H9 (cell line): Measurements from ENCODE around the gene DAAM1. TPM values are rescaled to one million over a fixed set of nuclear protein-coding genes. Genes with fewer than 3 reads are reported as not detected.

Experiments used
- DNase-seq: peaks from one replicate; pipeline ENCODE4 v3.0.0-alpha.2; 2017
- H2AFZ ChIP-seq: one replicate; pipeline ENCODE4 v1.6.1; 2013; ENCODE audit warnings: mild to moderate bottlenecking, low read length, control low read depth, moderate library complexity
- H2AK5ac ChIP-seq: 2 replicates; pipeline ENCODE4 v1.6.1; 2013; ENCODE audit warnings: low read length, control low read depth, mixed read lengths; ENCODE audit not compliant: insufficient read length
- H2BK120ac ChIP-seq: one replicate; pipeline ENCODE4 v1.6.1; 2013; ENCODE audit warnings: low read depth, mild to moderate bottlenecking, low read length, control low read depth, inconsistent platforms; ENCODE audit not compliant: poor library complexity, severe bottlenecking
- H2BK12ac ChIP-seq: 2 replicates; pipeline ENCODE4 v1.6.1; 2013; ENCODE audit warnings: low read length, control low read depth, mixed read lengths, low read depth; ENCODE audit not compliant: insufficient read length
- H2BK15ac ChIP-seq: 2 replicates; pipeline ENCODE4 v1.6.1; 2013; ENCODE audit warnings: low read depth, low read length, control low read depth
- H2BK20ac ChIP-seq: one replicate; pipeline ENCODE4 v1.6.1; 2013; ENCODE audit warnings: low read depth, mild to moderate bottlenecking, low read length, control low read depth, inconsistent platforms; ENCODE audit not compliant: poor library complexity, severe bottlenecking
- H2BK5ac ChIP-seq: 2 replicates; pipeline ENCODE4 v1.6.1; 2013; ENCODE audit warnings: low read length, control low read depth, mixed read lengths; ENCODE audit not compliant: insufficient read length
- H3K14ac ChIP-seq: 2 replicates; pipeline ENCODE4 v1.6.1; 2013; ENCODE audit warnings: low read length, control low read depth; ENCODE audit not compliant: insufficient read depth
- H3K18ac ChIP-seq: 2 replicates; pipeline ENCODE4 v1.6.1; 2013; ENCODE audit warnings: low read depth, mild to moderate bottlenecking, mixed read lengths, low read length, control low read depth; ENCODE audit not compliant: insufficient read length
- H3K23ac ChIP-seq: 2 replicates; pipeline ENCODE4 v1.6.1; 2013; ENCODE audit warnings: low read length, control low read depth, mixed read lengths, low read depth; ENCODE audit not compliant: insufficient read length
- H3K23me2 ChIP-seq: 2 replicates; pipeline ENCODE4 v1.6.1; 2013; ENCODE audit warnings: low read depth, mild to moderate bottlenecking, mixed read lengths, low read length, control low read depth; ENCODE audit not compliant: insufficient read length, poor library complexity, severe bottlenecking
- H3K27ac ChIP-seq: 2 replicates; pipeline ENCODE4 v1.5.1; 2013; ENCODE audit warnings: low read length, control low read depth, mixed read lengths, low read depth; ENCODE audit not compliant: insufficient read length
- H3K27me3 ChIP-seq: 2 replicates; pipeline ENCODE4 v1.6.1; 2013; ENCODE audit warnings: low read length, control low read depth, inconsistent platforms; ENCODE audit not compliant: insufficient read depth
- H3K4ac ChIP-seq: 2 replicates; pipeline ENCODE4 v1.6.1; 2013; ENCODE audit warnings: low read depth, mild to moderate bottlenecking, control low read depth, inconsistent platforms, low read length, moderate library complexity
- H3K4me1 ChIP-seq: 2 replicates; pipeline ENCODE4 v1.6.1; 2013; ENCODE audit warnings: low read length, control low read depth, inconsistent platforms; ENCODE audit not compliant: insufficient read depth
- H3K4me2 ChIP-seq: 2 replicates; pipeline ENCODE4 v1.6.1; 2013; ENCODE audit warnings: low read length, control low read depth, mixed read lengths; ENCODE audit not compliant: insufficient read length, insufficient read depth
- H3K56ac ChIP-seq: 2 replicates; pipeline ENCODE4 v1.6.1; 2013; ENCODE audit warnings: low read depth, mild to moderate bottlenecking, mixed read lengths, low read length, control low read depth; ENCODE audit not compliant: insufficient read length
- H3K79me1 ChIP-seq: 2 replicates; pipeline ENCODE4 v1.6.1; 2013; ENCODE audit warnings: low read depth, mild to moderate bottlenecking, moderate library complexity, low read length, control low read depth, inconsistent platforms; ENCODE audit not compliant: insufficient read depth, poor library complexity, severe bottlenecking
- H3K79me2 ChIP-seq: 2 replicates; pipeline ENCODE4 v1.6.1; 2013; ENCODE audit warnings: low read length, control low read depth, inconsistent platforms; ENCODE audit not compliant: insufficient read depth
- H3K9ac ChIP-seq: 2 replicates; pipeline ENCODE4 v1.6.1; 2013; ENCODE audit warnings: low read length, control low read depth, mixed read lengths; ENCODE audit not compliant: insufficient read length; ENCODE audit errors: extremely low read depth
- H3K9me3 ChIP-seq: one replicate; pipeline ENCODE4 v1.6.1; 2013; ENCODE audit warnings: low read depth, low read length, inconsistent platforms; ENCODE audit not compliant: control insufficient read depth
- H3T11ph ChIP-seq: one replicate; pipeline ENCODE4 v1.6.1; 2013; ENCODE audit warnings: mild to moderate bottlenecking, low read length, control low read depth, inconsistent platforms
- H4K20me1 ChIP-seq: one replicate; pipeline ENCODE4 v1.6.1; 2013; ENCODE audit not compliant: control insufficient read depth, insufficient read length, insufficient read depth
- H4K5ac ChIP-seq: 2 replicates; pipeline ENCODE4 v1.6.1; 2013; ENCODE audit warnings: low read depth, mild to moderate bottlenecking, mixed read lengths, low read length, control low read depth; ENCODE audit not compliant: insufficient read length
- H4K8ac ChIP-seq: replicated peaks from 2 replicates; pipeline ENCODE4 v1.6.1; 2013; ENCODE audit warnings: low read length, control low read depth, mixed read lengths, low read depth; ENCODE audit not compliant: insufficient read length
- H4K91ac ChIP-seq: 2 replicates; pipeline ENCODE4 v1.6.1; 2013; ENCODE audit warnings: low read depth, mild to moderate bottlenecking, moderate library complexity, mixed read lengths, low read length, control low read depth; ENCODE audit not compliant: insufficient read length
- H3K27ac Mint-ChIP-seq, 3 experiments: 2 replicates in 2 of 3; 3 replicates in 1 of 3; pipeline ENCODE4 v1.8.0; 2020 to 2021; ENCODE audit warnings: mixed read lengths in 3 of 3, mild to moderate bottlenecking in 1 of 3, moderate library complexity in 1 of 3
- H3K27me3 Mint-ChIP-seq: 2 replicates; pipeline ENCODE4 v1.8.0; 2021; ENCODE audit warnings: low read depth, mild to moderate bottlenecking, moderate library complexity, mixed read lengths
- H3K36me3 Mint-ChIP-seq, 3 experiments: 2 replicates in 2 of 3; 3 replicates in 1 of 3; pipeline ENCODE4 v1.8.0; 2020 to 2021; ENCODE audit warnings: low read depth in 3 of 3, mixed read lengths in 3 of 3; ENCODE audit not compliant: insufficient read depth in 1 of 3
- H3K4me1 Mint-ChIP-seq, 2 experiments: 2 replicates each; pipeline ENCODE4 v1.8.0; 2020; ENCODE audit warnings: mixed read lengths in 2 of 2
- H3K4me3 Mint-ChIP-seq, 2 experiments: 2 replicates in 1 of 2; 3 replicates in 1 of 2; pipeline ENCODE4 v1.8.0; 2020 to 2021; ENCODE audit warnings: mild to moderate bottlenecking in 2 of 2, mixed read lengths in 2 of 2, moderate library complexity in 1 of 2
- H3K9me3 Mint-ChIP-seq, 2 experiments: 2 replicates in 1 of 2; 3 replicates in 1 of 2; pipeline ENCODE4 v1.8.0; 2020; ENCODE audit warnings: mild to moderate bottlenecking in 2 of 2, mixed read lengths in 2 of 2, moderate library complexity in 1 of 2
- CTCF ChIP-seq: fragments of 200-600 bp; sonication (generic); conservative IDR thresholded peaks from 3 replicates; pipeline ENCODE4 v1.8.0; 2021; ENCODE audit warnings: antibody characterized with exemption, mild to moderate bottlenecking
- WGBS: extraction: QIAGEN DNeasy Blood & Tissue Kit; methylation state at CpG from one replicate; pipeline ENCODE4 v1.1.7; 2013; ENCODE audit warnings: missing lambda C conversion rate, low lambda C conversion rate, mixed read lengths; ENCODE audit not compliant: insufficient read length; ENCODE audit errors: extremely low coverage; 5-methylcytosine and 5-hydroxymethylcytosine counted together
- total RNA-seq: library from RNA; stranded (reverse); gene quantifications from 2 replicates; pipeline ENCODE4 v1.2.1, GENCODE V29; 2021

Gene DAAM1
- total RNA-seq, 1 experiment from 2014 or later, result 19.5 TPM

- no peak overlapping the region for H3K9ac ChIP-seq
- no peak overlapping the region for H2BK5ac ChIP-seq
- H2BK12ac ChIP-seq, result no peak overlapping the region
- Mint-ChIP-seq H3K27ac (no peak overlapping the region), H3K27me3 (peaks cover 40% of the 10 kb centered on the region), H3K9me3 (no peaks in the 10 kb centered on the region), H3K4me1 (peaks cover 13 to 19% of the 10 kb centered on the region in 2 experiments), H3K36me3 (no peaks in the 10 kb centered on the region), H3K4me3 (no peak overlapping the region)
- no peaks in the 10 kb centered on the region for H4K20me1 ChIP-seq
- no peak for DNase-seq
- no peaks in the 10 kb centered on the region for H3K79me2 ChIP-seq
- no peak overlapping the region for H3K18ac ChIP-seq
- no peak overlapping the region for H4K5ac ChIP-seq
- H4K91ac ChIP-seq, result no peak overlapping the region
- H2BK15ac ChIP-seq, result no peak overlapping the region
- H3K79me1 ChIP-seq, result no peaks in the 10 kb centered on the region
- no peak overlapping the region for H3K4ac ChIP-seq
- peaks cover 22% of the 10 kb centered on the region for H3K23me2 ChIP-seq
- TF ChIP-seq CTCF, result no peak
- no peak overlapping the region for H2BK20ac ChIP-seq
- no peak overlapping the region for H4K8ac ChIP-seq
- H3K27ac ChIP-seq, result no peak overlapping the region
- no CpG with 5 or more reads among the region's 2 CpGs for WGBS
- no peak overlapping the region for H2AFZ ChIP-seq
- no peak overlapping the region for H3K56ac ChIP-seq
- no peak overlapping the region for H3T11ph ChIP-seq
- no peak overlapping the region for H2BK120ac ChIP-seq
- H3K9me3 ChIP-seq, result no peaks in the 10 kb centered on the region
- H3K14ac ChIP-seq, result no peak overlapping the region
- H3K4me1 ChIP-seq, result no peaks in the 10 kb centered on the region
- H3K4me2 ChIP-seq, result no peak overlapping the region
- H2AK5ac ChIP-seq, result no peak overlapping the region
- no peak overlapping the region for H3K23ac ChIP-seq
- peaks cover 3% of the 10 kb centered on the region; the same call in 1 of the 2 replicates for H3K27me3 ChIP-seq
These were observed 2.8 kb upstream of the DAAM1 start for GRCh38 chr14:59185676-59186075.
